ENCODE data around the gene KDM3B.
"Not testable (repeated sequence)": the region's sequence is repeated elsewhere in the genome, so short reads cannot be mapped to it uniquely, and the experiment has no call there.

KDM3B gene

DNA sequence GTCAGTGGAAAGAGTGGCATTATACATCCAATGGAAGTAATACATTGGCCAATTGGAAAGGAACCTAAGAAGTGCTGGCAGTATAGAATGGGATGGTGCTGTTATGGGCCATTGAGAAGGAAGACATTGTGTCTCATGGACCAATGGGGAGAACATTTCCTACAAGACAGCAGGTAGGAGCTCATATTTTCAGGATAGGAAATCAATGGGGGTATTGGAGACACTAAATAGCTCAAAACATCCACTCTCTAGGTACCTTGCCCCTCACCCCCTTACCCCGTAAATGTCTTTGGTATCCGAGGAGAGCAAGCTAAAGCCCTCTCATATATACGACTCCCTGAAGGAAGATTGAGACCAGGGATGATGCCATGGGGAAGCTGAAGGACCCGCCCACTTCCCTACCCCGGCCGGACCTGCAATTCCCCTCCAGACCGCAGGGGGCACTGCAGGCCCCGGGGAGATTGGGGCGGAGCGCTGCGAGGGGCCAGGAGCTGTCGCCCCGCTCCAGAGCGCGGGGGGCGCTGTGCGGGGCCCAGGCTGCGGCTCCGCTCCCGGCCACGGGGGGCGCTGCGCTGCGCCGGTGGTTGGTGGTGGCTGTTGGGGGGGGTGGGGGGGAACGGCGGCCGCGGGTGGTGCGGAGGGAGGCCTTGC lies at the start of gene KDM3B:
KDM3B (plus strand) TSS at position 615 of the 651 bp plus-strand sequence. CDS start 111 bp downstream, outside the sequence.
- ChIA-PET CTCF (interaction anchor here (0.7 to 7.9 kb wide), 34 partner anchors 9 to 171 kb away, joined by 3 to 267 read pairs (median 4); partner anchors contain the start of genes CDC23, CDC25C, EGR1 and FAM53C), POLR2A (interaction anchor here (0.8 to 9.0 kb wide), 3 partner anchors 14 to 139 kb away, joined by 4 to 121 read pairs (median 4); partner anchors contain the start of genes CDC23, CDC25C and FAM53C)
- peak within 1 kb of the TSS; percentile 75 for H3K4me3 ChIP-seq (ENCODE audit: low read depth, low read length)
- TF ChIP-seq, protein P1, sequence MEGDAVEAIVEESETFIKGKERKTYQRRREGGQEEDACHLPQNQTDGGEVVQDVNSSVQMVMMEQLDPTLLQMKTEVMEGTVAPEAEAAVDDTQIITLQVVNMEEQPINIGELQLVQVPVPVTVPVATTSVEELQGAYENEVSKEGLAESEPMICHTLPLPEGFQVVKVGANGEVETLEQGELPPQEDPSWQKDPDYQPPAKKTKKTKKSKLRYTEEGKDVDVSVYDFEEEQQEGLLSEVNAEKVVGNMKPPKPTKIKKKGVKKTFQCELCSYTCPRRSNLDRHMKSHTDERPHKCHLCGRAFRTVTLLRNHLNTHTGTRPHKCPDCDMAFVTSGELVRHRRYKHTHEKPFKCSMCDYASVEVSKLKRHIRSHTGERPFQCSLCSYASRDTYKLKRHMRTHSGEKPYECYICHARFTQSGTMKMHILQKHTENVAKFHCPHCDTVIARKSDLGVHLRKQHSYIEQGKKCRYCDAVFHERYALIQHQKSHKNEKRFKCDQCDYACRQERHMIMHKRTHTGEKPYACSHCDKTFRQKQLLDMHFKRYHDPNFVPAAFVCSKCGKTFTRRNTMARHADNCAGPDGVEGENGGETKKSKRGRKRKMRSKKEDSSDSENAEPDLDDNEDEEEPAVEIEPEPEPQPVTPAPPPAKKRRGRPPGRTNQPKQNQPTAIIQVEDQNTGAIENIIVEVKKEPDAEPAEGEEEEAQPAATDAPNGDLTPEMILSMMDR (IDR thresholded peaks at IDR 0.05; ENCODE audit: insufficient read depth, low read length, missing control alignments), result peak; percentile 95
- DNase-seq (ENCODE audit: low read depth, low spot score), result no peak

DNA sequence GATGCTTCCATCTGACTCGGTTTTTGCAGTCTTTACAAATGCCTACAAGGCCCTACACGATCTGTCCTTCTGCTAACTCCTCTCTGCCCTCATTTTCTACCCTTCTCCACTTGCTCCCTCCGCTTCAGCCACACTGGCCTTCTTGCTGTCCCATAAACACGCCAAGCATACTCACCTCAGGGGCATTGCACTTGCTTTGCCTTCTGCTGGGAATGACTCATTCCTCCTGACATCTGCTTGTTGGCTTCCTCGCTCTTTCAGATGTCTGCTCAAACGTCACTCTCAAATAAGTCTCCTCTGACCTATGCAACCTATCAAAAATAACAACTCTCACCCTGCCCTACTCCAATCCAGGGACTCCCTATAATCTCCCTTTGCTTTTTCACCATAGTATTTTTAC lies 49.1 kb upstream of the KDM3B start:
- no peak for DNase-seq (ENCODE audit: low read depth, low spot score)
- ChIA-PET CTCF (no interaction called here), POLR2A (no interaction called here)
- TF ChIP-seq, protein P1 (IDR thresholded peaks at IDR 0.05; ENCODE audit: insufficient read depth, low read length, missing control alignments), result no peak
- H3K4me3 ChIP-seq (ENCODE audit: low read depth, low read length), result no peak overlapping the region

GRCh38 chr5:138305797-138306196 lies 46.7 kb upstream of the KDM3B start:
- POLR2A ChIA-PET, result no interaction called here
- DNase-seq (ENCODE audit: low read depth, low spot score), result no peak

GRCh38 chr5:138315751-138316278 lies 36.7 kb upstream of the KDM3B start:
- no peak for DNase-seq (ENCODE audit: low read depth, low spot score)
- TF ChIP-seq, protein P1 (IDR thresholded peaks at IDR 0.05; ENCODE audit: insufficient read depth, low read length, missing control alignments), result no peak
- ChIA-PET CTCF (no interaction called here), POLR2A (no interaction called here)
- H3K4me3 ChIP-seq (ENCODE audit: low read depth, low read length), result no peak overlapping the region

More at GRCh38 chr5:138305797-138306196, 46.7 kb upstream of the KDM3B start:
- H3K4me3 ChIP-seq (ENCODE audit: low read depth, low read length), result no peak overlapping the region
- TF ChIP-seq, protein P1 (IDR thresholded peaks at IDR 0.05; ENCODE audit: insufficient read depth, low read length, missing control alignments), result no peak
- CTCF ChIA-PET, result no interaction called here

DNA sequence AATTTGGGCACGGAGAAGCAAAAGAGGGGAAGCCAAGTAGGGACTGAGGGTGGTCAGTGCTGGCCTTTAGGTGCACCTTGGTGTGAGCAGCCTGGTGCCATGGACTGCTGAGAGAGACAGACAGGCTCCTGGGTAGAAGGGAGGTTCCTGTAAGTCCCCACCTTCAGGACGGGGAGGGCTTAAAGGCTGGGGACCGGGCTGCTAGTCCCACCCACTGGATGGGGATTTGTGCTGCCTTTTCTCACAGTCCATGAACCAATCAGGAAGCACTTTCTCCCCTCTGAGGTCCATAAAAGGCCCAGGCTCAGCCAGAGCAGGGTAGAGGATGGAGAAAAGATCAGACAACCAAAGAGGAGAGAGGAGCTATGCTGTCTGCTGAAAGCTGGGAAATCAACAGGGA lies 36.1 kb upstream of the KDM3B start:
- ChIA-PET POLR2A (no interaction called here), CTCF (interaction anchor here (1.1 to 1.5 kb wide), 2 partner anchors 36 to 134 kb away, joined by 3 to 4 read pairs; partner anchors contain the start of gene KDM3B)
- TF ChIP-seq, protein P1 (IDR thresholded peaks at IDR 0.05; ENCODE audit: insufficient read depth, low read length, missing control alignments), result no peak
- no peak overlapping the region for H3K4me3 ChIP-seq (ENCODE audit: low read depth, low read length)
- no peak for DNase-seq (ENCODE audit: low read depth, low spot score)

DNA sequence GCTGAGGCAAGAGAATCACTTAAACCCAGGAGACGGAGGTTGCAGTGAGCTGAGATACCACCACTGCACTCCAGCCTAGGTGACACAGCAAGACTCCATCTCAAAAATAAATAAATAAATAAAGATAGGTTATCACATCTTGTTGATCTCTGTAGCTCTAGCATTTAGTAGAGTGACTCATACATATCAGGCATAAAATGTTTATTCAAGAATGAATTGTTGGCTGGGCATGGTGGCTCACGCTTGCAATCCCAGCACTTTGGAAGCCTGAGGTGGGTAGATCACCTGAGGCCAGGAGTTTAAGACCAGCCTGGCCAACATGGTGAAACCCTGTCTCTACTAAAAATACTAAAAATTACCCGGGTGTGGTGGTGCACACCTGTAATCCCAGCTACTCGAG lies 34.3 kb upstream of the KDM3B start:
- DNase-seq (ENCODE audit: low read depth, low spot score); POLR2A ChIA-PET; H3K4me3 ChIP-seq (ENCODE audit: low read depth, low read length): not testable (repeated sequence)
- CTCF ChIA-PET, result interaction anchor here (0.9 kb wide), 1 partner anchor 28 kb away, joined by 4 read pairs; no protein-coding TSS in a partner anchor
